Stimulated activated CD4-positive, alpha-beta T cell treated with anti-CD3 and anti-CD28 coated beads, TNF-alpha, amount 100 ng/mL, for 1 hour (primary cell): ENCODE data around the gene FGF12.

Source experiments
- DNase-seq, 3 donors: peaks; one replicate each; pipeline ENCODE4 v3.0.0-alpha.2; 2020; ENCODE audit warnings: low read depth in 3 of 3, low spot score in 1 of 3

Gene FGF12

GRCh38 chr3:192352142-192352541, 375.2 kb downstream of the FGF12 start:
- DNase-seq: no peak

GRCh38 chr3:192351441-192351840, 375.9 kb downstream of the FGF12 start:
- no peak for DNase-seq

GRCh38 chr3:192340031-192340430, 387.3 kb downstream of the FGF12 start:
- no peak for DNase-seq

GRCh38 chr3:192339214-192339613, 388.1 kb downstream of the FGF12 start:
- no peak for DNase-seq

- no peak for DNase-seq
Observed at GRCh38 chr3:192336286-192336685, 391.1 kb downstream of the FGF12 start.

- no peak for DNase-seq
Observed at GRCh38 chr3:192332386-192333291, 394.7 kb downstream of the FGF12 start.

- no peak for DNase-seq
Observed at GRCh38 chr3:192331749-192332385, 395.5 kb downstream of the FGF12 start.

- DNase-seq: no peak
Observed at GRCh38 chr3:192326656-192327055, 400.7 kb downstream of the FGF12 start.

- no peak for DNase-seq
Observed at GRCh38 chr3:192317564-192317963, 409.8 kb downstream of the FGF12 start.

GRCh38 chr3:192313605-192314004, 413.7 kb downstream of the FGF12 start:
- no peak for DNase-seq

GRCh38 chr3:192307631-192308030, 419.7 kb downstream of the FGF12 start:
- DNase-seq: no peak

- no peak for DNase-seq
Observed at GRCh38 chr3:192303235-192303634, 424.1 kb downstream of the FGF12 start.

GRCh38 chr3:192302721-192303120, 424.6 kb downstream of the FGF12 start:
- no peak for DNase-seq

GRCh38 chr3:192299921-192300320, 427.4 kb downstream of the FGF12 start:
- no peak for DNase-seq

GRCh38 chr3:192296845-192297244, 430.5 kb downstream of the FGF12 start:
- DNase-seq: no peak

GRCh38 chr3:192284443-192285072, 442.8 kb downstream of the FGF12 start:
- DNase-seq: no peak

GRCh38 chr3:192281207-192281880, 446.0 kb downstream of the FGF12 start:
- DNase-seq: no peak

GRCh38 chr3:192279664-192280063, 447.7 kb downstream of the FGF12 start:
- no peak for DNase-seq

- no peak for DNase-seq
Observed at GRCh38 chr3:192277477-192277876, 449.9 kb downstream of the FGF12 start.

- DNase-seq: no peak
Observed at GRCh38 chr3:192275741-192276355, 451.5 kb downstream of the FGF12 start.

GRCh38 chr3:192273697-192274010, 453.7 kb downstream of the FGF12 start:
- DNase-seq: no peak
